ENCODE measurements around the gene LSR.

LSR gene

GRCh38 chr19:35270381-35270811, 21.6 kb downstream of the LSR start:
- POLR2A ChIA-PET = no interaction called here
- CTCF ChIA-PET = interaction anchor here (1.0 to 2.2 kb wide), 3 partner anchors 18 to 198 kb away, joined by 4 to 12 read pairs (median 7); no protein-coding TSS in a partner anchor
- DNase-seq (ENCODE audit: extremely low spot score) = no peak
- no peak for TF ChIP-seq CTCF (IDR thresholded peaks at IDR 0.05; ENCODE audit: control extremely low read depth, extremely low read depth, low read depth, missing control alignments)

- ChIA-PET CTCF (no interaction called here), POLR2A (no interaction called here)
- no peak for TF ChIP-seq CTCF (IDR thresholded peaks at IDR 0.05; ENCODE audit: control extremely low read depth, extremely low read depth, low read depth, missing control alignments)
- no peak for DNase-seq (ENCODE audit: extremely low spot score)
Observed at GRCh38 chr19:35271546-35271945, 22.7 kb downstream of the LSR start.

- POLR2A ChIA-PET = no interaction called here
- no peak for TF ChIP-seq CTCF (IDR thresholded peaks at IDR 0.05; ENCODE audit: control extremely low read depth, extremely low read depth, low read depth, missing control alignments)
- no peak for DNase-seq (ENCODE audit: extremely low spot score)
- CTCF ChIA-PET = interaction anchor here (1.0 to 1.3 kb wide), 3 partner anchors 12 to 223 kb away, joined by 3 to 4 read pairs (median 3); no protein-coding TSS in a partner anchor
Observed at GRCh38 chr19:35272122-35272719, 23.4 kb downstream of the LSR start.

- TF ChIP-seq CTCF (IDR thresholded peaks at IDR 0.05; ENCODE audit: control extremely low read depth, extremely low read depth, low read depth, missing control alignments) = no peak
- DNase-seq (ENCODE audit: extremely low spot score) = no peak
- POLR2A ChIA-PET = no interaction called here
- CTCF ChIA-PET = interaction anchor here (1.0 to 1.3 kb wide), 3 partner anchors 12 to 222 kb away, joined by 3 to 4 read pairs (median 3); no protein-coding TSS in a partner anchor
Observed at GRCh38 chr19:35272954-35273649, 24.3 kb downstream of the LSR start.

GRCh38 chr19:35273686-35274259, 25.0 kb downstream of the LSR start:
- POLR2A ChIA-PET = no interaction called here
- CTCF ChIA-PET = interaction anchor here (0.8 to 1.7 kb wide), 2 partner anchors 20 to 138 kb away, joined by 3 to 4 read pairs; no protein-coding TSS in a partner anchor

More at GRCh38 chr19:35273686-35274259, 25.0 kb downstream of the LSR start:
- no peak for DNase-seq (ENCODE audit: extremely low spot score)
- TF ChIP-seq CTCF (IDR thresholded peaks at IDR 0.05; ENCODE audit: control extremely low read depth, extremely low read depth, low read depth, missing control alignments) = no peak

Data from GM10248 (cell line).